Stimulated activated CD4-positive, alpha-beta T cell treated with anti-CD3 and anti-CD28 coated beads, TNF-alpha, amount 100 ng/mL, for 4 hours (primary cell): ENCODE data around the gene EVA1A.

ENCODE experiments used
- DNase-seq, 3 experiments: peaks; one replicate each; pipeline ENCODE4 v3.0.0-alpha.2; 2020; ENCODE audit warnings: low read depth in 3 of 3

EVA1A gene

GRCh38 chr2:75589391-75590105 is 28.8 kb upstream of the EVA1A start:
- no peak for DNase-seq

- DNase-seq, result no peak
These were observed 27.3 kb upstream of the EVA1A start for GRCh38 chr2:75587954-75588587.

GRCh38 chr2:75586971-75587370 is 26.2 kb upstream of the EVA1A start:
- DNase-seq, result no peak

- DNase-seq, result no peak
These were observed 22.1 kb upstream of the EVA1A start for GRCh38 chr2:75582840-75583239.

GRCh38 chr2:75580606-75581005 is 19.9 kb upstream of the EVA1A start:
- DNase-seq, result no peak

GRCh38 chr2:75580156-75580555 is 19.4 kb upstream of the EVA1A start:
- DNase-seq, result no peak

GRCh38 chr2:75579186-75579585 is 18.4 kb upstream of the EVA1A start:
- no peak for DNase-seq

- no peak for DNase-seq
These were observed 16.5 kb upstream of the EVA1A start for GRCh38 chr2:75577280-75577679.

GRCh38 chr2:75574106-75574505 is 13.4 kb upstream of the EVA1A start:
- DNase-seq, result no peak

GRCh38 chr2:75573145-75573878 is 12.6 kb upstream of the EVA1A start:
- DNase-seq, result no peak

- DNase-seq, result no peak
These were observed 11.1 kb upstream of the EVA1A start for GRCh38 chr2:75571730-75572430.

- no peak for DNase-seq
These were observed 10.4 kb upstream of the EVA1A start for GRCh38 chr2:75570948-75571729.

- DNase-seq, result no peak
These were observed 9.5 kb upstream of the EVA1A start for GRCh38 chr2:75570024-75570947.

GRCh38 chr2:75569546-75569945 is 8.8 kb upstream of the EVA1A start:
- no peak for DNase-seq

- no peak for DNase-seq
These were observed 7.4 kb upstream of the EVA1A start for GRCh38 chr2:75568174-75568573.

GRCh38 chr2:75565472-75566462 is 5.0 kb upstream of the EVA1A start:
- DNase-seq, result no peak

- DNase-seq, result no peak
These were observed 4.1 kb upstream of the EVA1A start for GRCh38 chr2:75564713-75565359.

- no peak for DNase-seq
These were observed 3.4 kb upstream of the EVA1A start for GRCh38 chr2:75564026-75564688.
